Karpas-422 (cell line): ENCODE results near the gene ATP6AP1. TPM values are rescaled to one million over a fixed set of nuclear protein-coding genes. Genes with fewer than 3 reads are reported as not detected.

Experiments used
- DNase-seq: peaks from one replicate; pipeline ENCODE4 v3.0.0-alpha.2; 2015
- H2AFZ ChIP-seq: fragments of 200-600 bp; sonication (generic); 2 replicates; pipeline ENCODE4 v1.6.1; 2014; ENCODE audit warnings: antibody characterized with exemption, low read length, mixed read lengths
- H3K27ac ChIP-seq: fragments of 200-600 bp; sonication (generic); 2 replicates; pipeline ENCODE4 v1.5.1; 2014; ENCODE audit warnings: mild to moderate bottlenecking, low read length, moderate library complexity
- H3K27me3 ChIP-seq: fragments of 200-600 bp; sonication (generic); 2 replicates; pipeline ENCODE4 v1.6.1; 2014; ENCODE audit warnings: low read length, mixed read lengths
- H3K36me3 ChIP-seq: fragments of 200-600 bp; sonication (generic); 2 replicates; pipeline ENCODE4 v1.6.1; 2014; ENCODE audit warnings: low read length, mixed read lengths; ENCODE audit not compliant: insufficient read depth
- H3K4me1 ChIP-seq: fragments of 200-600 bp; sonication (generic); 2 replicates; pipeline ENCODE4 v1.6.1; 2014; ENCODE audit warnings: mild to moderate bottlenecking, low read length, mixed read lengths
- H3K4me2 ChIP-seq: fragments of 200-600 bp; sonication (generic); 2 replicates; pipeline ENCODE4 v1.6.1; 2014; ENCODE audit warnings: low read length, low read depth, mild to moderate bottlenecking; ENCODE audit not compliant: poor library complexity, severe bottlenecking
- H3K4me3 ChIP-seq: fragments of 200-600 bp; sonication (generic); 2 replicates; pipeline ENCODE4 v1.5.1; 2014; ENCODE audit warnings: mild to moderate bottlenecking, antibody characterized with exemption, low read length, mixed read lengths
- H3K79me2 ChIP-seq: fragments of 200-600 bp; sonication (generic); 2 replicates; pipeline ENCODE4 v1.6.1; 2014; ENCODE audit warnings: mild to moderate bottlenecking, low read length, mixed read lengths
- H3K9ac ChIP-seq: fragments of 200-600 bp; sonication (generic); 2 replicates; pipeline ENCODE4 v1.6.0; 2014; ENCODE audit warnings: low read length
- H3K9me2 ChIP-seq: fragments of 200-600 bp; sonication (generic), shearing (Covaris generic); replicated peaks from 2 replicates; pipeline ENCODE4 v1.6.0; 2014; ENCODE audit warnings: mild to moderate bottlenecking, low read length, moderate library complexity; ENCODE audit not compliant: insufficient read depth
- H3K9me3 ChIP-seq: fragments of 300-700, 200-600 bp; sonication (generic); 2 replicates; pipeline ENCODE4 v1.6.1; 2014; ENCODE audit warnings: low read length, mixed read lengths
- H4K20me1 ChIP-seq: fragments of 200-600 bp; sonication (generic); 2 replicates; pipeline ENCODE4 v1.6.1; 2014; ENCODE audit warnings: mild to moderate bottlenecking, antibody characterized with exemption, low read length, low read depth; ENCODE audit not compliant: insufficient read depth
- total RNA-seq: library from RNA; depleted of rRNA; stranded (reverse); fragments of >200 nt; shearing (Covaris generic); gene quantifications from 2 replicates; pipeline ENCODE4 v1.2.3, GENCODE V29; 2014; ENCODE audit warnings: low replicate concordance; rRNA removed

The ATP6AP1 gene, protein sequence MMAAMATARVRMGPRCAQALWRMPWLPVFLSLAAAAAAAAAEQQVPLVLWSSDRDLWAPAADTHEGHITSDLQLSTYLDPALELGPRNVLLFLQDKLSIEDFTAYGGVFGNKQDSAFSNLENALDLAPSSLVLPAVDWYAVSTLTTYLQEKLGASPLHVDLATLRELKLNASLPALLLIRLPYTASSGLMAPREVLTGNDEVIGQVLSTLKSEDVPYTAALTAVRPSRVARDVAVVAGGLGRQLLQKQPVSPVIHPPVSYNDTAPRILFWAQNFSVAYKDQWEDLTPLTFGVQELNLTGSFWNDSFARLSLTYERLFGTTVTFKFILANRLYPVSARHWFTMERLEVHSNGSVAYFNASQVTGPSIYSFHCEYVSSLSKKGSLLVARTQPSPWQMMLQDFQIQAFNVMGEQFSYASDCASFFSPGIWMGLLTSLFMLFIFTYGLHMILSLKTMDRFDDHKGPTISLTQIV
- total RNA-seq, result 40.0 and 46.6 TPM in 2 replicates

GRCh38 chrX:154428176-154429171 is at the start of gene ATP6AP1:
Gene ATP6AP1 (plus strand): TSS chrX:154428677. CDS start chrX:154428693, 16 bp downstream.
- no peaks in the 10 kb centered on the region for H3K27me3 ChIP-seq
- H3K9ac ChIP-seq, result peak within 1 kb of the TSS; percentile 78
- no peaks in the 10 kb centered on the region for H3K36me3 ChIP-seq
- peak within 1 kb of the TSS; percentile 77 for H3K4me3 ChIP-seq
- no peaks in the 10 kb centered on the region for H3K9me2 ChIP-seq
- H3K4me1 ChIP-seq, result peaks cover 11% of the 10 kb centered on the region
- H2AFZ ChIP-seq, result no peak within 1 kb of the TSS
- peaks cover 16% of the 10 kb centered on the region for H3K79me2 ChIP-seq
- H3K27ac ChIP-seq, result peak within 1 kb of the TSS; percentile 42; the same call in 1 of the 2 replicates
- H3K4me2 ChIP-seq, result peak within 1 kb of the TSS; percentile 71
- peak; percentile 95 for DNase-seq
- no peaks in the 10 kb centered on the region for H4K20me1 ChIP-seq
- H3K9me3 ChIP-seq, result no peaks in the 10 kb centered on the region

DNA sequence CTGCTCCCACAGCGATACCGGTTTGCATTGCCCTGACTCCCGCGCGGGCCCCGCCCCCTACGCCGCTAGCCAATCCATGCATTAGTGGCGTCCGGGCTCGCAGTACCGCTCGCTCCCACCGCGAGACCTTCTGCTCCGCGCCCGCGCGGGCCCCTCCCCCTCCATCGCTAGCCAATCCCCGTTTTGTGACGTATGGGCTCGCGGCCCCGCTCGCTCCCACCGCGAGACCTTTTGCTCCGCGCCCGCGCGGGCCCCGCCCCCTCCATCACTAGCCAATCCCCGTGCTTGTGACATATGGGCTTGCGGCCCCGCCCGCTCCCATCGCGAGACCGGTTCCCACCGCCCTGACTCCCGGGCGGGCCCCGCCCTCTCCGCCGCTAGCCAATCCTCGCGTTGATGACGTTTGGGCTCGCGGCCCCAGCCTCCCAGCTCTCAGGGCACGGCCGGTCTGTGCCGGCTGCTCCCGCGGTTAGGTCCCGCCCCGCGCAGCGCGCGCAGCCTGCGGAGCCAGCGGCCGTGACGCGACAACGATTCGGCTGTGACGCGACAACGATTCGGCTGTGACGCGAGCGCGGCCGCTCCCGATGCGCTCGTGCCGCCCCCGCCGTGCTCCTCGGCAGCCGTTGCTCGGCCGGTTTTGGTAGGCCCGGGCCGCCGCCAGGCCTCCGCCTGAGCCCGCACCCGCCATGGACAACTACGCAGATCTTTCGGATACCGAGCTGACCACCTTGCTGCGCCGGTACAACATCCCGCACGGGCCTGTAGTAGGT is 49.5 kb upstream of the ATP6AP1 start, which contains the start of gene EMD:
TSS of gene EMD (plus strand) at position 497 of the 770 bp plus-strand sequence. CDS start at position 687, 190 bp downstream.
- H4K20me1 ChIP-seq, result no peaks in the 10 kb centered on the region
- peak within 1 kb of the TSS; percentile 85 for H3K4me3 ChIP-seq
- no peak within 1 kb of the TSS; the same call in 1 of the 2 replicates for H2AFZ ChIP-seq

DNA sequence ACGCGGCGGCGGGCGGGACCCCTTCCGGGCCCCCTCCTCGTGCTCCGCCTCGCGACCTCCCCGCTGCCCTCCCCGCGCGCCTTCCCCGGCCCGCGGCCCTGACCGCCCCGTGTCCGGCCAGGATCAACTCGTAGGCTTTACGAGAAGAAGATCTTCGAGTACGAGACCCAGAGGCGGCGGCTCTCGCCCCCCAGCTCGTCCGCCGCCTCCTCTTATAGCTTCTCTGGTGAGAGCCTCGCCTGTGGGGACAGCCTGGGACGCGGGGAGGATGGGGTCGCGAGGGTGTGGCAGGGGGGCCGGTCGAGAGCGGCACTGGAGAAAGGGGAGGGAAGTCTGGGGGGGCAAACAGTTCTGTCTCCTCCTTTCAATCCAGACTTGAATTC is 48.9 kb upstream of the ATP6AP1 start:
- Histone ChIP-seq H4K20me1 (no peaks in the 10 kb centered on the region), H3K4me3 (peak overlapping the region; percentile 85)

More for the DNA sequence above, 49.5 kb upstream of the ATP6AP1 start, which contains the start of gene EMD:
- Histone ChIP-seq H3K27ac (peak within 1 kb of the TSS; percentile 70), H3K4me2 (peak within 1 kb of the TSS; percentile 84), H3K9me2 (no peaks in the 10 kb centered on the region), H3K9ac (peak within 1 kb of the TSS; percentile 95), H3K9me3 (no peaks in the 10 kb centered on the region), H3K4me1 (peaks cover 23% of the 10 kb centered on the region), H3K27me3 (no peaks in the 10 kb centered on the region), H3K36me3 (no peaks in the 10 kb centered on the region), H3K79me2 (peaks cover 11% of the 10 kb centered on the region)
- peak; percentile 98 for DNase-seq

GRCh38 chrX:154380153-154380552 is 48.3 kb upstream of the ATP6AP1 start:
- Histone ChIP-seq H3K79me2 (peaks cover 11% of the 10 kb centered on the region), H3K9me3 (no peaks in the 10 kb centered on the region), H3K4me1 (peaks cover 24% of the 10 kb centered on the region), H3K9ac (peak overlapping the region; percentile 95), H3K4me3 (peak overlapping the region; percentile 85), H3K36me3 (no peaks in the 10 kb centered on the region), H2AFZ (no peak overlapping the region), H3K27me3 (no peaks in the 10 kb centered on the region), H3K27ac (no peak overlapping the region), H3K9me2 (no peaks in the 10 kb centered on the region), H3K4me2 (peak overlapping the region; percentile 80), H4K20me1 (no peaks in the 10 kb centered on the region)
- DNase-seq, result no peak

More for the DNA sequence above, 48.9 kb upstream of the ATP6AP1 start:
- H3K27me3 ChIP-seq, result no peaks in the 10 kb centered on the region
- no peak overlapping the region; the same call in 1 of the 2 replicates for H2AFZ ChIP-seq
- peaks cover 11% of the 10 kb centered on the region for H3K79me2 ChIP-seq
- peak overlapping the region; percentile 95 for H3K9ac ChIP-seq
- H3K27ac ChIP-seq, result peak overlapping the region; percentile 64
- peak overlapping the region; percentile 80 for H3K4me2 ChIP-seq
- H3K4me1 ChIP-seq, result peaks cover 23% of the 10 kb centered on the region
- H3K36me3 ChIP-seq, result no peaks in the 10 kb centered on the region
- no peaks in the 10 kb centered on the region for H3K9me2 ChIP-seq
- no peaks in the 10 kb centered on the region for H3K9me3 ChIP-seq
- no peak for DNase-seq

GRCh38 chrX:154380787-154381186 is 47.7 kb upstream of the ATP6AP1 start:
- Histone ChIP-seq H2AFZ (no peak overlapping the region), H3K79me2 (peaks cover 11% of the 10 kb centered on the region), H4K20me1 (no peaks in the 10 kb centered on the region), H3K9me3 (no peaks in the 10 kb centered on the region), H3K27ac (no peak overlapping the region), H3K36me3 (no peaks in the 10 kb centered on the region), H3K4me1 (peaks cover 24% of the 10 kb centered on the region), H3K4me2 (peak overlapping the region; percentile 80), H3K27me3 (no peaks in the 10 kb centered on the region), H3K9me2 (no peaks in the 10 kb centered on the region), H3K9ac (peak overlapping the region; percentile 95), H3K4me3 (peak overlapping the region; percentile 85; the same call in 1 of the 2 replicates)
- DNase-seq, result no peak

DNA sequence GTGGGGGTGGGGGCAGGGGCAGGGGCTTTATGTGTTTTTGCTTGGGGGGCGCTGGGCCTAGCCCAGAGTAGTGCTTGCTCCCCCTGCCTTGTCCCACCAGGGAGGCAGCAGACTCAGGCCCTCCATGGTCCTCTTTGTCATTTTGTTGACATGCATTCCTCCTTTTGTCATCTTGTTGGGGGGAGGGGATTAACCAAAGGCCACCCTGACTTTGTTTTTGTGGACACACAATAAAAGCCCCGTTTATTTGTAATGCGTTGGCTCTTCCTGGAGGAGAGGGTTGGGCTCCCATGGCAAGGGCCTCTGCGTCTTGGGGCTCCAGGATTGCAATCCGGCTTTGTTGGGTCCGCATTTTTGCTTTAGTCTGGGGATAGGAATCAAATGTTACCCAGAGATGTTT is 47.2 kb upstream of the ATP6AP1 start:
- Histone ChIP-seq H3K79me2 (peaks cover 11% of the 10 kb centered on the region), H2AFZ (no peak overlapping the region), H3K9me2 (no peaks in the 10 kb centered on the region), H3K27ac (no peak overlapping the region), H3K9me3 (no peaks in the 10 kb centered on the region), H3K4me3 (no peak overlapping the region), H3K4me2 (no peak overlapping the region), H3K36me3 (no peaks in the 10 kb centered on the region), H4K20me1 (no peaks in the 10 kb centered on the region), H3K27me3 (no peaks in the 10 kb centered on the region), H3K4me1 (peaks cover 24% of the 10 kb centered on the region), H3K9ac (no peak overlapping the region)
- DNase-seq, result no peak

- H3K27me3 ChIP-seq, result no peaks in the 10 kb centered on the region
- H3K4me3 ChIP-seq, result no peak overlapping the region
- no peak overlapping the region for H3K4me2 ChIP-seq
- peaks cover 19% of the 10 kb centered on the region for H3K4me1 ChIP-seq
- peaks cover 11% of the 10 kb centered on the region for H3K79me2 ChIP-seq
- no peak overlapping the region for H2AFZ ChIP-seq
- no peak for DNase-seq
- H3K9me3 ChIP-seq, result no peaks in the 10 kb centered on the region
- H3K9ac ChIP-seq, result no peak overlapping the region
- H3K36me3 ChIP-seq, result no peaks in the 10 kb centered on the region
- H3K27ac ChIP-seq, result no peak overlapping the region
- no peaks in the 10 kb centered on the region for H4K20me1 ChIP-seq
- no peaks in the 10 kb centered on the region for H3K9me2 ChIP-seq
Observed at GRCh38 chrX:154382483-154383069, 45.9 kb upstream of the ATP6AP1 start.
